ENCODE results near the gene LPIN1.

DNA sequence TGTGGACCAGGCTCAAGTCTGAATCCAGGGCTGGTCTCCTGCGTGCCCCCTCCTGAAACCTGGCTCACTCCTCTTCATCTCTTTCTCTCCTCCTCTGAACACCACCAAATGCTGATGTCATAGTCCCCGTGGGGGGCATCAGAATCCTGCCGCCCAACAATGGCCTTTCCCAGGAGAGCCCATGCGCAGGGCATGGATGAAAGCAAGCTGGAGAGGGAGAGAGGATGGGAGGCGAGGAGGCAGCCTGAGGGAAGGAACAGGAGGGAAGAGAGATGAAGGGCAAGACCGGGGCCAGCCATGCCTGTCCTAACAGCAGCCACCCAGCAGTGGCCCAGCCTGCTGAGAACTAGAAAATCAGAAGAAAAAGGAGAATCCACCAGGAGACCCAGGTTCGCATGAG lies 22.3 kb upstream of the LPIN1 start:
- TF ChIP-seq, protein P1, sequence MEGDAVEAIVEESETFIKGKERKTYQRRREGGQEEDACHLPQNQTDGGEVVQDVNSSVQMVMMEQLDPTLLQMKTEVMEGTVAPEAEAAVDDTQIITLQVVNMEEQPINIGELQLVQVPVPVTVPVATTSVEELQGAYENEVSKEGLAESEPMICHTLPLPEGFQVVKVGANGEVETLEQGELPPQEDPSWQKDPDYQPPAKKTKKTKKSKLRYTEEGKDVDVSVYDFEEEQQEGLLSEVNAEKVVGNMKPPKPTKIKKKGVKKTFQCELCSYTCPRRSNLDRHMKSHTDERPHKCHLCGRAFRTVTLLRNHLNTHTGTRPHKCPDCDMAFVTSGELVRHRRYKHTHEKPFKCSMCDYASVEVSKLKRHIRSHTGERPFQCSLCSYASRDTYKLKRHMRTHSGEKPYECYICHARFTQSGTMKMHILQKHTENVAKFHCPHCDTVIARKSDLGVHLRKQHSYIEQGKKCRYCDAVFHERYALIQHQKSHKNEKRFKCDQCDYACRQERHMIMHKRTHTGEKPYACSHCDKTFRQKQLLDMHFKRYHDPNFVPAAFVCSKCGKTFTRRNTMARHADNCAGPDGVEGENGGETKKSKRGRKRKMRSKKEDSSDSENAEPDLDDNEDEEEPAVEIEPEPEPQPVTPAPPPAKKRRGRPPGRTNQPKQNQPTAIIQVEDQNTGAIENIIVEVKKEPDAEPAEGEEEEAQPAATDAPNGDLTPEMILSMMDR (IDR thresholded peaks at IDR 0.05): no peak
- no peak for TF ChIP-seq EZH2 (IDR thresholded peaks at IDR 0.05; ENCODE audit: borderline replicate concordance, insufficient read depth, low read depth, low read length, poor library complexity, severe bottlenecking)

All from B cell (primary cell).